GM12878 (cell line): ENCODE measurements around the gene GRK6.

Experiments
- CEBPB ChIP-seq, 2 experiments: fragments of 150-350 bp in 1 of 2; IDR thresholded peaks; 2 replicates each; pipeline ENCODE4 v1.6.1; 2012 to 2014; ENCODE audit warnings: low read depth in 2 of 2, low read length in 2 of 2, borderline replicate concordance in 1 of 2, inconsistent platforms in 1 of 2
- CHD4 ChIP-seq: fragments of 200-600 bp; sonication (generic); IDR thresholded peaks from 2 replicates; pipeline ENCODE4 v1.6.1; 2016; ENCODE audit warnings: mild to moderate bottlenecking
- EZH2 ChIP-seq: IDR thresholded peaks from 2 replicates; pipeline ENCODE4 v1.6.1; 2012; ENCODE audit warnings: low read depth, mild to moderate bottlenecking, control low read depth, inconsistent platforms, low read length, borderline replicate concordance; ENCODE audit not compliant: control insufficient read depth
- HDAC2 ChIP-seq: fragments of 200-600 bp; sonication (generic); IDR thresholded peaks from 2 replicates; pipeline ENCODE4 v1.6.1; 2017
- MYC ChIP-seq: IDR thresholded peaks from 2 replicates; pipeline ENCODE4 v1.6.1; 2011; ENCODE audit warnings: mild to moderate bottlenecking, low read length, moderate library complexity, inconsistent platforms; ENCODE audit not compliant: insufficient read depth, insufficient replicate concordance, insufficient read length, severe bottlenecking
- POLR2A ChIP-seq: IDR thresholded peaks from 2 replicates; pipeline ENCODE4 v1.6.1; 2011; ENCODE audit warnings: low read depth, mild to moderate bottlenecking, low read length
- SMC3 ChIP-seq: IDR thresholded peaks from 2 replicates; pipeline ENCODE4 v1.6.1; 2011; ENCODE audit warnings: low read length, improper control_type of control experiment, borderline replicate concordance
- SPI1 ChIP-seq: IDR thresholded peaks from 2 replicates; pipeline ENCODE4 v1.6.1; 2011; ENCODE audit warnings: low read depth, mild to moderate bottlenecking, low read length, moderate library complexity, borderline replicate concordance; ENCODE audit not compliant: insufficient read depth
- ZZZ3 ChIP-seq: IDR thresholded peaks from 2 replicates; pipeline ENCODE4 v1.6.1; 2011; ENCODE audit warnings: low read depth; ENCODE audit not compliant: control insufficient read depth, insufficient read length
- TF ChIP-seq, protein P1 (sequence below), 3 experiments: IDR thresholded peaks in 2 of 3; conservative IDR thresholded peaks in 1 of 3; 2 replicates each; pipeline ENCODE4 v1.5.1; 2011; ENCODE audit warnings: low read depth in 3 of 3, low read length in 3 of 3, mild to moderate bottlenecking in 3 of 3, control low read depth in 2 of 3, moderate library complexity in 2 of 3, inconsistent platforms in 1 of 3, mixed read lengths in 1 of 3; ENCODE audit not compliant: control insufficient read depth in 2 of 3, insufficient read depth in 1 of 3; ENCODE audit errors: extremely low read depth in 1 of 3
- TF ChIP-seq, protein P2 (sequence below): IDR thresholded peaks from 2 replicates; pipeline ENCODE4 v1.6.1; 2011; ENCODE audit warnings: mild to moderate bottlenecking, low read depth, low read length, moderate library complexity; ENCODE audit not compliant: insufficient replicate concordance
- TF ChIP-seq, protein P3 (sequence below): fragments of 450-650 bp; IDR thresholded peaks from 2 replicates; pipeline ENCODE4 v1.6.1; 2016; ENCODE audit warnings: mild to moderate bottlenecking

DNA sequence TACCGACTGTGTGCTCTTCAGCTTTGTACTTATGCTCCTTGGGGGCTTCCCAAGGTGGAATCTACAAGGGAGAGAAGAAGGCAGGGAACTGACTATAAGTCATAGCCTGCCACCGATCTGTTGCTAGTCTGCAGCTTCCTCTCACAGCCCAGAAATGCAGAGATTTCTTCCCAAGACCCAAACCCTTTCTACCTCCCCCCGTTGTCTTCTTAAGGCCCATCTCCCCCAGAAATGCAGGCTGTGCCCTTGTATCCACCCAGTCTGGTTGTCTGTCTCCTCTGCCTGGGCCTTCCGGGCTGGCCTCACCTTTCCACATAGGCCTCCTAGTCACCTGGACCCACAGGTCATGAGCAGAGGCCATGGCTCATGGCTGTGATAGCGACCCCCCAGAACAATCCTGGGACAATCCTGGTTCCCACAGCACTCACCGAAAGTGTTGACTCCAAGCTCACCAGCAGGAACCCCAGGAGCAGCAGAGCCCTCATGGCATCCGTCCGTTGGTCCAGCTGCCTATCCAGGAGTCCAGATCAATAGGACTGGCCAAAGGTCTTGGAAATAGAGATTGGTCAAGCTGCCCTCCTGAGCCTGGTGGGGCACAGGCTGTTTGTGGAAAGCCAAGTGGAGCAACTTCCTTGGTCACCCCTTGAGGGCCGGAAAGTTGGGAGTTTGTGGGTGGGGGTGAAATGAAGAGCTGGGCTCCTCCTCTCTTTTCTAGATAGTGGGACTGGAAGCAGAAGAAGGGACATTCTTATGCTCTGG, 17.3 kb upstream of the GRK6 start, which contains the start of gene F12:
- TF ChIP-seq ZZZ3 (no peak), SPI1 (no peak), SMC3 (no peak), POLR2A (no peak), HDAC2 (no peak), CHD4 (no peak), MYC (no peak), EZH2 (no peak), CEBPB (IDR thresholded peaks at IDR 0.05; ENCODE audit: borderline replicate concordance in 1 of 2, low read depth in 2 of 2, low read length in 2 of 2) (no peak)
- TF ChIP-seq, protein P1, sequence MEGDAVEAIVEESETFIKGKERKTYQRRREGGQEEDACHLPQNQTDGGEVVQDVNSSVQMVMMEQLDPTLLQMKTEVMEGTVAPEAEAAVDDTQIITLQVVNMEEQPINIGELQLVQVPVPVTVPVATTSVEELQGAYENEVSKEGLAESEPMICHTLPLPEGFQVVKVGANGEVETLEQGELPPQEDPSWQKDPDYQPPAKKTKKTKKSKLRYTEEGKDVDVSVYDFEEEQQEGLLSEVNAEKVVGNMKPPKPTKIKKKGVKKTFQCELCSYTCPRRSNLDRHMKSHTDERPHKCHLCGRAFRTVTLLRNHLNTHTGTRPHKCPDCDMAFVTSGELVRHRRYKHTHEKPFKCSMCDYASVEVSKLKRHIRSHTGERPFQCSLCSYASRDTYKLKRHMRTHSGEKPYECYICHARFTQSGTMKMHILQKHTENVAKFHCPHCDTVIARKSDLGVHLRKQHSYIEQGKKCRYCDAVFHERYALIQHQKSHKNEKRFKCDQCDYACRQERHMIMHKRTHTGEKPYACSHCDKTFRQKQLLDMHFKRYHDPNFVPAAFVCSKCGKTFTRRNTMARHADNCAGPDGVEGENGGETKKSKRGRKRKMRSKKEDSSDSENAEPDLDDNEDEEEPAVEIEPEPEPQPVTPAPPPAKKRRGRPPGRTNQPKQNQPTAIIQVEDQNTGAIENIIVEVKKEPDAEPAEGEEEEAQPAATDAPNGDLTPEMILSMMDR (IDR thresholded peaks at IDR 0.05 in 2 of 3, conservative IDR thresholded peaks at IDR 0.05 in 1 of 3; ENCODE audit: control insufficient read depth in 2 of 3, extremely low read depth in 1 of 3, insufficient read depth in 1 of 3, low read depth in 3 of 3, low read length in 3 of 3), result no peak
- TF ChIP-seq, protein P2, sequence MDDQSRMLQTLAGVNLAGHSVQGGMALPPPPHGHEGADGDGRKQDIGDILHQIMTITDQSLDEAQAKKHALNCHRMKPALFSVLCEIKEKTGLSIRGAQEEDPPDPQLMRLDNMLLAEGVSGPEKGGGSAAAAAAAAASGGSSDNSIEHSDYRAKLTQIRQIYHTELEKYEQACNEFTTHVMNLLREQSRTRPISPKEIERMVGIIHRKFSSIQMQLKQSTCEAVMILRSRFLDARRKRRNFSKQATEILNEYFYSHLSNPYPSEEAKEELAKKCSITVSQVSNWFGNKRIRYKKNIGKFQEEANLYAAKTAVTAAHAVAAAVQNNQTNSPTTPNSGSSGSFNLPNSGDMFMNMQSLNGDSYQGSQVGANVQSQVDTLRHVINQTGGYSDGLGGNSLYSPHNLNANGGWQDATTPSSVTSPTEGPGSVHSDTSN, result no peak
- TF ChIP-seq, protein P3, sequence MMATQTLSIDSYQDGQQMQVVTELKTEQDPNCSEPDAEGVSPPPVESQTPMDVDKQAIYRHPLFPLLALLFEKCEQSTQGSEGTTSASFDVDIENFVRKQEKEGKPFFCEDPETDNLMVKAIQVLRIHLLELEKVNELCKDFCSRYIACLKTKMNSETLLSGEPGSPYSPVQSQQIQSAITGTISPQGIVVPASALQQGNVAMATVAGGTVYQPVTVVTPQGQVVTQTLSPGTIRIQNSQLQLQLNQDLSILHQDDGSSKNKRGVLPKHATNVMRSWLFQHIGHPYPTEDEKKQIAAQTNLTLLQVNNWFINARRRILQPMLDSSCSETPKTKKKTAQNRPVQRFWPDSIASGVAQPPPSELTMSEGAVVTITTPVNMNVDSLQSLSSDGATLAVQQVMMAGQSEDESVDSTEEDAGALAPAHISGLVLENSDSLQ, result no peak
